OCI-LY1 (cell line): ENCODE data around the gene FNDC3A.

Source experiments
- CTCF ChIP-seq: fragments of 200-600 bp; sonication (generic), shearing (Covaris generic); IDR thresholded peaks from 2 replicates; pipeline ENCODE4 v1.5.1; 2017; ENCODE audit warnings: mild to moderate bottlenecking, antibody characterized with exemption, low read length, moderate library complexity, mixed read lengths
- EZH2 ChIP-seq: fragments of 200-600 bp; sonication (generic), shearing (Covaris generic); IDR thresholded peaks from 2 replicates; pipeline ENCODE4 v1.8.0; 2017; ENCODE audit warnings: borderline replicate concordance, mixed run types, mild to moderate bottlenecking, antibody characterized with exemption, low read length, moderate library complexity, mixed read lengths

GRCh38 chr13:48962281-48962680 is 13.4 kb upstream of the FNDC3A start:
- TF ChIP-seq CTCF, result no peak
- TF ChIP-seq EZH2, result no peak
